GM19467 (cell line): ENCODE results near the gene TENM4.
A peak's percentile ranks its signal among the peaks of the same experiment; 100 is the strongest.

Experiments
- ATAC-seq: cut with Tn5 transposase; IDR thresholded peaks from one replicate; pipeline ENCODE4 v1.9.1; 2021; ENCODE audit warnings: mild to moderate bottlenecking, moderate library complexity; ENCODE audit not compliant: unreplicated experiment

TENM4 gene

DNA sequence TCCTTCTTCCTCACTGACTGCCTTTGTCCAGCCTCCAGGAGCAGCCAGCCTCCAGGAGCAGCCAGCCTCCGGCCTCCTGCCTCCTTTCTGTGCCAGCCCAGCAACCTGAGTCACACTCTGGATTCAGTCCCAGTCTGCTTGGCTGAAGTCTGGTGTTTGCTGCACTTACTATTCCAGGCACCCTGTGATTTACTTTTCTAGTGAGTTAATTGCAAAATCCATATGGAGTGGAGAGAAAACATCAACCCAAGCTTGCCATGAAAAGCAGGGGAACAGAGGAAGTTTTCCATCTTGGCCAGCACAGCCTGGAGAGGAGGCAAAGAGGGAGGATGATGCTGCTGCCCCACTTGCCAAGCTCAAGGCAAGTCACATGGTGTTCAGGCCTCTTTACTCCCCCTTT is 400.5 kb downstream of the TENM4 start:
- no peak for ATAC-seq

DNA sequence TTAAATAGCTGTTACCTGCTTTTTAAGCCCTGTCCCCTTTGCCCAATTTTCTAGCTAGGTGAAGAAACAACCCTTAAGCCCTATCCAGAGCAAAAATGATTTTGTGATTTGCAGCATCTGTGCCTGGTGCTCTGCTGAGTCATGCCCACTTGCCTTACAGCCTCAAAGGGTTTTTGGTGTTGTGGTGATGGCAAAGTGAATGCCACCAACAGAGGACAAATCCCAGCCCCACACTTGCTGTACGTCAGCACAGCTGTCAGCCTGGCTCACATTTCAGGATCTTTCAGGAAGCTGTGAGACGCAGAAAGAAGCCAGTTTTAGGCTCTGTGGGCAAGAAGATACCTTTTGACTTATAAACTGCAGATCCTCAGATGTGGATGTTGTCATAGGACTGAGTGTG is 401.7 kb downstream of the TENM4 start:
- ATAC-seq, result no peak

GRCh38 chr11:79035881-79036280 is 404.9 kb downstream of the TENM4 start:
- no peak for ATAC-seq

- no peak for ATAC-seq
Measured at GRCh38 chr11:79033833-79034232, 407.0 kb downstream of the TENM4 start.

DNA sequence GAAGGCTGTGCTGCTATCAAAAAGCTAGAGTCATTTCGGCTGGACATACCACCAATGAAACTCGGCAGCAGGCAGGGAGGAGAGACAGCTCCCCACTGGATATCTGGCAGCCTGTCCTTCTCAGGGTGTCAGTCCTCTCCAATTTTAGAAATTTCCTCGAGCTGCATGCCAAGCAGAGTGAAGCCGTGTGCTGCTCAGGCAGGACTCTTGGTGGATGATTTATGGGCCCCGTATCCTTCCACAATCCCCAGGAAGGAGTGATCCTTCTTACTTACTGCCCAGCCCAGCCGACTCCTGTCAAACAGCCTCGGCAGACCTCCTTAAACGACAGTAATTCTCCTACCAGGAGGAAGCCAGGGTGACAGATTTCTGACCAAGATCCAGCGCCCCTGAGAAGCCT is 410.4 kb downstream of the TENM4 start:
- no peak for ATAC-seq

GRCh38 chr11:79028225-79028624 is 412.6 kb downstream of the TENM4 start:
- no peak for ATAC-seq

GRCh38 chr11:79026803-79027445 is 413.9 kb downstream of the TENM4 start:
- ATAC-seq, result peak; percentile 68

- no peak for ATAC-seq
Measured at GRCh38 chr11:79025622-79026021, 415.2 kb downstream of the TENM4 start.

- no peak for ATAC-seq
Measured at GRCh38 chr11:79025097-79025496, 415.7 kb downstream of the TENM4 start.

DNA sequence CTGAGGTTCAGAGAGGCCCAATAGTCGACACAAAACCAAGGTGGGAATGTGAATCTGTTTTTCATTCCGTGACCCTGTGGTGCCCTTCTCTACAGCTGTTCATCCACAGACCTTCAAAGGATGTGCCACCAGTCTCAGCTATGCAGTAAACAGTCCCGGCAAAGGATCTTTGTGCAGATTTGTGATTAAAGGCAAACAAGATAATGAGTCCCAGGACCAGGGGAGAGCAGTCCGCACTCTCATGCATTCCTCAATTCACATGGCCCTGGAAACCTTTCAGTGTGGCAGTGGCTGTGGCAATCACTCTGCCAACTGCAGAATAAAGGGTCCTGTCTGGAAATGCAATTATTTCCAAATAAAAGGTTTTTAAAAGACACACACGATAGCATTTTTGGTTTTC is 418.6 kb downstream of the TENM4 start:
- no peak for ATAC-seq

DNA sequence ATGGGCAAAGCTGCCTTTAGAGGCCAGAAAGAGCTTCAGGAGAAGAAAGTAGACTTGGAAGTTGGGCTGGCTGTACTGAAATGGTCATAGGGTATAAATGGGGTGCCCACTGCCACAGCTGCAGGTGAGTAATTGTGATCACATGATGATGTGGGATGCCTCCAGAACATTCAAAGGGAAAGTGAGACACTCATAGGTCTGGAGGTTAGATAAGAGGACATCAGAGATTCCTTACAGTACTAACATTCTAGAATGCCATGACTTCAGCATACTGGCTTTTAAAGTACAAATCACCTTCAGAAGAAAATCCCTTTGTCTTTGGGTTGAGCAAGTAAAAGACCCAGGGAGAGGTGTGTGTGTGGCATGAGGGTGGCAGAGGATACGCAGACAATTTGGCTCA is 419.2 kb downstream of the TENM4 start:
- no peak for ATAC-seq

DNA sequence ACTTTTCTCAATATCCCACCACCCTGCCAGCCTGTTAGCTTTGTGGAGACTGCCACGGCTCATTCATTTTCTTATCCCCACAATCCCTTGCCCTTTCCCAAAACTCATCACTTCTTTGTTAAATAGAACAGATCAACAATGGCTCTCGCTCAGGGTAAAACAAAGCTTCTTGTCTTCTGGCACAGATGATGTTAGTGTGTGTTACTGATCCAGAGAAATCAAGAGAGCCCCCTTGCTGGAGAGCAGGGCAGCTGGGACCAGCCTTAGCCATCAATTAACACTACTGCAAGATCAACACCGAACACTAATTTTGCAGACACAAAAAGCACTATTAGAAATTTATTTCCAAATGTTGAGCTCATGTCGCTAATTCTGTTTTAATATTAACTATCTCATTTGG is 420.9 kb downstream of the TENM4 start:
- no peak for ATAC-seq

- ATAC-seq, result no peak
Measured at GRCh38 chr11:79019277-79019676, 421.6 kb downstream of the TENM4 start.

DNA sequence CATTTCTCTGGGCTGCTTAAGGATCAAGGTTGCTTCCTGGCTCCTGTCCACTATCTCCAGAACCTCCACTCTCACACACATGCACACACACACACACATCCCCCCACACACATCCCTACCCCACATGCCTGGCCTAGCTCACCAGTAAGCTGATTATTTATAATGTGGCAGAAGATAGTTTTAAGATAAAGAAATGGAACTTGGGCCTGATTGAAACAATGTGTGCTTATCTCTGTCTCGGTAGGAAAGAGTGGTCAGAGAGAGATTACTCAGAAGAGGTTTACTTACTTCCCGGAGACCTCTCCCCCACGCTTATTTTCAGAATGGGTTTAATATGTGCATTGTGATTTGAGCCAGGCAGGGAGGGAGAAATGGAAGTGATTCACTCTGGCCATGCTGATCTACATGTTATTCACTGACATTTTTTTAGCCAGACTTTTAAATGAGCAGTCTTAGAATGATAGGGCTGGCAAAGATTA is 422.4 kb downstream of the TENM4 start:
- ATAC-seq, result no peak

DNA sequence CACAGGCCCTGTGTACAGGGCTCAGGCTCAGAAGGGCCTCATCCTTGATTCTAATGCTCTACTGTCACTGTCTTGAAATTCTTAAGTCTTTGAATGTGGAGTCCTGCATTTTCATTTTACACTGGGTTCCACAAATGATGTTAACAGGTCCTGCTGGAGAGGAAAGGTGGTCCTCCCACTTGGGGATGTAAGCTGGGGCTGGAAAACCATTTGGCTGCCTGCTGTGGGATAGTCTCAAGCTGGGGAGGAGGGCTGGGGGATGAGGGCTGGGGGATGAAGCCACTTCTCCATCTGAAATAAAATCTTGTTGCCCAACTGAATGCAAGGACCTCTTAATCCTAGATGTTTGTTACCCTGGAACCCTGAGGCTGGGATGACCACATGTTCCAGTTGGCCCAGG is 423.0 kb downstream of the TENM4 start:
- ATAC-seq, result no peak

DNA sequence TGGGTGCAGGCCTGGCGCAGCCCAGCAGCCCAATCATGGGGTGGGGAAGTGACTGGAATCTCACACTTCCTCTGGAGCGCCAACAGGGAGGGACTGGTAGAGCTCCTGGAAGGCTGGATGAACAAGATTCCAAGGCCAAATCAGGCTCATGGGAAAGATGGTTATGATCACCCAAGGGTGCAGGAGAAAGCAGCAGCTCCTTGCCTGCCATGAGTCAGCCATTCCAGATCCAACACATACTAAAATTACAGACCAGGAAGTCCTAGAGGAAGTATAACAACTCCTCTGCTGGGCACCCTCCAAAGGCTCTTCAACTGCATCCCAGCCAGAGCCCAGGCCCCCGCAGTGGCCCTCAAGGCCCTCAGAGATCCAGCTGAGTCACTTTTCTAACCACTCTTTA is 427.3 kb downstream of the TENM4 start:
- ATAC-seq, result no peak

DNA sequence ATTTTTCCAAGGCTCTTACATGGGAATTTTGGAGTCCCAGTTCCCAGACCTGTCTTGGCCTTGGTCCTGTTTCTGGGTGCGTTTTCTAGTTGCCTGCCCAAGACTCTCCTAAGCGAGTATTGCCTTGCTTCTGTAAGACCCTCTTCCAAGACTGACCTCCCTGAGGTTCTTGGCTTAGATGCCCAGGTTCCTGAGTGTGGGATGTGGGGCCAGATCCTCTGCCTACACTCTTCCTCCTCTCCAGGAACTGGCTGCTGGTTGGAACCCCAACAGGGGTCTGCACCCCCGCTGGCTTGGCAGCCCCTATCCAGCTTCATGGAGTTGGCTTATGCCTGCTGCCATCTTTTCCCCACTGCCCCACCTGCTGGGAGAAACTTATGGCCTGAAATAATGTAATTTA is 429.5 kb downstream of the TENM4 start:
- no peak for ATAC-seq

DNA sequence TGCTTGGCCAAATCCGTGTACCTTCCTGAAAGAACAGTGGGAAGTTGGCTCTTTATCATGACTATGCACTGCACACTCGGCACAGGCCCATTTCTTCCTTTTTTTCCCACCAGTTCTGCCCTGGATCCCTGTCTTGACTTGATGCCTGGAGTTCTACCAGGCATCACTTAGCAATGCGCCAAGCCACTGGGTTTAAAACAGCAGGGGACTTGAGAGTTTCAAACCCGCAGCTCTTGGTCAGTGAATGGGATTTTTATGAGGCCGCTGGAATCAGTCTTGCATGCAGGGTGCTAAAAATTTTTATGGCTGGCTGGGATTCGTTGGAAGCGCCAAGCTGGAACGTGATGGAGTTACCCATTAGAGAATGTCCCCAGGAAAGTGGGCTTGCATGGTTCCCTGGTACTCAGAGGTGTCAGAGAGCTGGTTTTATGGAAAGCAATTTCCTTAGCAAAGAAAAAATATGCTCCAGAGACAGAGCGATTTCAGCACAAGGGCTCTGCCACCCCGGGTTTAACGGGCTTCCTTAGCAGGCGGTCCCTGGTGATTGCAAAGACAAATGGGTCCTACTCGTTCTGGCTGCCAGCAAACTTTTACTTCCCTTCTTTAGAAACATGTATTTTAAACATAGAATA is 432.9 kb downstream of the TENM4 start:
- no peak for ATAC-seq

- ATAC-seq, result no peak
Measured at GRCh38 chr11:79006854-79007253, 434.0 kb downstream of the TENM4 start.

DNA sequence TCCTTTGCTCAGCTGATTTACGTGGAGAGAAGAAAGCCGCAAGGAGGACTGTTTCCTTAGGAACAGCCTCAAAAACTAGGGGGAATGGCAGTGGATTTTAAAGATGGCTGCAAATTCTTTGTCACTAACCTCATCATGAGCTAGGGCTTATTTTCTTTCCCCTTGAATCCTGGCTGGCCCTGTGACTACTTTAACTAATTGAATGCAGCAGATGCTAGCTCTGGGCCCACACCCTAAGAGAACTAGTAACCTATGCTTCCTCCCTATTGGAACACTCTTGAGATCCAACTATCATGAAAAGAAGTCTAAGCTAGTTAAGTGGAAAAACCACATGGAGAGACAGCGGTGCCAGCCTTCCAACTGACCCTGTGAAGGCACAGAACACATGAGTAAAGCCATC is 444.8 kb downstream of the TENM4 start:
- no peak for ATAC-seq

DNA sequence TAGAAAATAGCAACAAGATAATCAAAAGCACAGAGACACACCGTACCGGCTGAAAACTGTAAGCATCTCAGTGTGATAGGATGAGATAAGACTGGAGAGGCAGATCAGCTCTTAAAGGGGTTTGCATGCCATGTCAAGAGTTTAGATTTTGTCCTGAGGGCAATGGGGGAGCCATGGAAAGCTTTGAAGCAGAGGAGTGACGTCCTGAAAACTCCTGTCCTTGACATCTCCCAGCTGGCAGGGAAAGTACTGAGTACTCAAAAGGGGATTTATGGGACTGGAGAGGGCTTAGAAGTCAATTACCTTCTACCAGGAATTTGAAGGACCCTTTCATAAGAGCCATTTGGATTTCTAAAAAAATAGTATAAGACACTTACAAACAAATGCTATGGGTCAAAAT is 445.7 kb downstream of the TENM4 start:
- no peak for ATAC-seq

DNA sequence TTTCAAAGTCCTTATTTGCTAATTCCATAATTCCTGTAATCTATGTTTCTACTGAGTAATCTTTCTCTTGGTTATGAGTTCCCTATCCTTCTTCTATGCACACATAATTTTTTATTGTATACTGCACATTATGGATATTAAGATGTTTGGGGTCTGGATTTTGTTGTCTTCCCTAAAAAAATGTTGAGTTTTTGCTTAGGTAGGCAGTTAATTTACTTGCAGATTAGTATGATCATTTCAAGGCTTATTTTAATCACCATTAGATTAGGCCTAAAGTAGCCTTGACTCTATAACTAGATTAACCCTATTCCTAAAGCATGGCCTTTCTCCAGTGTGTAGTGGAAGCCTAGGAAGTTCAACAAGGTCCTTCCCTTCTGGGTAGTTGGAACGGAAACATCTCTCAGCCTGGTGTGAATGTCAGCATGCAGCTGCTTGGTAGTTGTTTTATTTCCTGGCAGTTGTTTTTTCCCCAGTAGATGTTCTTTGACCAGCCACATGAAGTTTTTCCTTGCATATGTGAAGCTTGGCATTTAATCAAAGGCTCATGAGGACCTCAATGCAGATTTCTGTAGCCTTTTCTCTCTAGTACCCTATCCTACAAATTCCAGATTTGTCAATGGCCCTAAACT is 446.9 kb downstream of the TENM4 start:
- no peak for ATAC-seq
